Measurements from ENCODE around the gene TFF2. TPM values are rescaled to one million over a fixed set of nuclear protein-coding genes. Genes with fewer than 3 reads are reported as not detected.

The TFF2 gene
- total and polyA plus RNA-seq, 2 of the 4 experiments (the other 2 are of a cell fraction) = not detected

GRCh38 chr21:42356650-42357049, 5.9 kb upstream of the TFF2 start:
- no peak overlapping the region for H3K23ac ChIP-seq (ENCODE audit: low read depth, low read length)
- no peak overlapping the region for H4K8ac ChIP-seq (ENCODE audit: low read depth in 2 of 2, low read length in 2 of 2)
- dilution Hi-C loops (cut with HindIII; ENCODE audit: low sequenced_read_pairs, unreplicated experiment) = no loop called here
- H3K4me1 ChIP-seq (ENCODE audit: control insufficient read depth, insufficient read depth, low read length) = no peaks in the 10 kb centered on the region
- no TSS peak for BruUV-seq (replicated peaks)
- no peak overlapping the region for H2BK120ac ChIP-seq (ENCODE audit: low read depth, low read length)
- H3K79me1 ChIP-seq (ENCODE audit: low read depth in 1 of 2, low read length in 2 of 2) = no peaks in the 10 kb centered on the region
- H2BK15ac ChIP-seq (ENCODE audit: low read depth, low read length) = no peak overlapping the region
- TF ChIP-seq RAD21 (IDR thresholded peaks at IDR 0.05; ENCODE audit: low read length) (no peak), FOS (IDR thresholded peaks at IDR 0.05; ENCODE audit: low read depth, low read length) (no peak), CHD1 (IDR thresholded peaks at IDR 0.05; ENCODE audit: low read depth, low read length) (no peak), BHLHE40 (IDR thresholded peaks at IDR 0.05; ENCODE audit: low read depth, low read length) (no peak), RCOR1 (IDR thresholded peaks at IDR 0.05; ENCODE audit: insufficient replicate concordance, low read length) (no peak), ELK1 (IDR thresholded peaks at IDR 0.05; ENCODE audit: borderline replicate concordance, low read depth, low read length) (no peak), MAZ (IDR thresholded peaks at IDR 0.05; ENCODE audit: borderline replicate concordance, low read depth, low read length) (no peak), MXI1 (IDR thresholded peaks at IDR 0.05; ENCODE audit: borderline replicate concordance, low read depth, low read length) (no peak), RFX5 (IDR thresholded peaks at IDR 0.05; ENCODE audit: low read depth, low read length) (no peak), CTCF (conservative IDR thresholded peaks at IDR 0.05; ENCODE audit: low read depth, low read length) (no peak), NFE2L2 (IDR thresholded peaks at IDR 0.05; ENCODE audit: low read depth, low read length) (no peak), POLR2A (IDR thresholded peaks at IDR 0.05; ENCODE audit: low read depth, low read length) (no peak), CEBPB (IDR thresholded peaks at IDR 0.05; ENCODE audit: low read depth, low read length) (no peak), SMC3 (IDR thresholded peaks at IDR 0.05; ENCODE audit: low read depth, low read length) (no peak), MAFK (IDR thresholded peaks at IDR 0.05; ENCODE audit: low read depth, low read length) (no peak), USF2 (IDR thresholded peaks at IDR 0.05; ENCODE audit: low read depth, low read length) (no peak)
- H2AK5ac ChIP-seq (ENCODE audit: low read depth, low read length) = no peak overlapping the region
- ChIA-PET POLR2A (ENCODE audit: unreplicated experiment) (no interaction called here), CTCF (interaction anchor here (0.6 to 1.1 kb wide), 2 partner anchors 10 to 32 kb away, joined by 3 to 4 read pairs; no protein-coding TSS in a partner anchor)
- H4K5ac ChIP-seq (ENCODE audit: low read depth, low read length) = no peak overlapping the region
- H3K27me3 ChIP-seq (ENCODE audit: control insufficient read depth, insufficient read depth, low read length) = peaks cover 13% of the 10 kb centered on the region
- no peak overlapping the region for H3K27ac ChIP-seq (ENCODE audit: insufficient read depth, low read length)
- no peak overlapping the region for H2BK5ac ChIP-seq (ENCODE audit: low read depth, low read length, poor library complexity, severe bottlenecking)
- no peak overlapping the region for H2BK20ac ChIP-seq (ENCODE audit: low read depth, low read length)
- no peak overlapping the region for H3K14ac ChIP-seq (replicated peaks; ENCODE audit: low read depth, low read length)
- ATAC-seq (ENCODE audit: low read depth) (no peak), DNase-seq (no peak)
- whole genome bisulfite sequencing, 2 experiments (ENCODE audit: extremely low coverage in 2 of 2, insufficient read length in 1 of 2) = 10% methylated on average over 2 of the region's 6 CpGs; no CpG with 5 or more reads in 1 of the 2 experiments
- H3K9me3 ChIP-seq (ENCODE audit: control insufficient read depth, insufficient read depth, low read length) = no peaks in the 10 kb centered on the region; the same call in 1 of the 2 replicates
- H2AFZ ChIP-seq (replicated peaks; ENCODE audit: low read length, poor library complexity) = no peak overlapping the region
- H3K4ac ChIP-seq (ENCODE audit: low read depth, low read length) = no peak overlapping the region
- in situ Hi-C loops (cut with MboI; ENCODE audit: low sequenced_read_pairs) = no loop called here
- intact Hi-C loops (cut with micrococcal nuclease) = no loop called here
- H3K4me2 ChIP-seq (ENCODE audit: low read depth, low read length) = no peak overlapping the region
- no peaks in the 10 kb centered on the region for H3K9me1 ChIP-seq (ENCODE audit: insufficient read depth, low read length)
- H3K56ac ChIP-seq (ENCODE audit: extremely low read depth, insufficient read depth, low read length) = no peak overlapping the region
- no peaks in the 10 kb centered on the region for H4K20me1 ChIP-seq (ENCODE audit: insufficient read depth, low read length)
- H3K9ac ChIP-seq (ENCODE audit: low read depth, low read length) = no peak overlapping the region
- H3K4me3 ChIP-seq (ENCODE audit: insufficient read depth, low read depth, low read length) = no peak overlapping the region
- no peak overlapping the region for H4K91ac ChIP-seq (ENCODE audit: insufficient read depth, low read depth, low read length)
- H3K36me3 ChIP-seq (ENCODE audit: control insufficient read depth, insufficient read depth, low read length) = no peaks in the 10 kb centered on the region
- no peak overlapping the region for H3K18ac ChIP-seq (ENCODE audit: low read depth, low read length)
- H2AK9ac ChIP-seq (replicated peaks; ENCODE audit: low read depth, low read length, poor library complexity) = no peak overlapping the region
